IMR-90 (cell line): ENCODE measurements around the gene SRGAP3. TPM values are rescaled to one million over a fixed set of nuclear protein-coding genes. Genes with fewer than 3 reads are reported as not detected.

ENCODE experiments used
- ATAC-seq: fragments of 200-7000 bp; cut with Tn5 transposase; 2 replicates; pipeline ENCODE4 v1.9.1; 2020; ENCODE audit warnings: low read depth, mild to moderate bottlenecking, moderate library complexity
- BruUV-seq: library from RNA; stranded (reverse); fragments of 400-500 nt; replicated peaks from 2 replicates; lab custom pipeline; 2021; lab: Mats Ljungman, UMichigan
- CTCF ChIA-PET: fragments of 300-600 bp; formaldehyde crosslinking; extraction: SDS; loops from one replicate; lab custom pipeline; 2021; ENCODE audit warnings: antibody characterized with exemption; lab: Yijun Ruan, JAX
- POLR2A ChIA-PET: fragments of 300-600 bp; sonication (Branson Sonifier 250); formaldehyde crosslinking; loops from one replicate; lab custom pipeline; 2022; ENCODE audit warnings: antibody characterized with exemption; ENCODE audit not compliant: unreplicated experiment; lab: Charles Lee
- DNase-seq: peaks from one replicate; pipeline ENCODE4 v3.0.0; 2013
- H2AFZ ChIP-seq: replicated peaks from 2 replicates; pipeline ENCODE3; 2013; ENCODE audit warnings: low read length, mild to moderate bottlenecking; ENCODE audit not compliant: poor library complexity
- H2AK5ac ChIP-seq: 2 replicates; pipeline ENCODE4 v1.6.1; 2013; ENCODE audit warnings: low read depth, low read length, inconsistent platforms
- H2AK9ac ChIP-seq: replicated peaks from 2 replicates; pipeline ENCODE3; 2013; ENCODE audit warnings: mild to moderate bottlenecking, low read depth, low read length, moderate library complexity; ENCODE audit not compliant: poor library complexity
- H2BK120ac ChIP-seq: 2 replicates; pipeline ENCODE4 v1.6.1; 2013; ENCODE audit warnings: low read depth, low read length, inconsistent platforms
- H2BK15ac ChIP-seq: 3 replicates; pipeline ENCODE4 v1.6.1; 2013; ENCODE audit warnings: low read depth, low read length, inconsistent platforms
- H2BK20ac ChIP-seq: 2 replicates; pipeline ENCODE4 v1.6.1; 2013; ENCODE audit warnings: low read depth, mild to moderate bottlenecking, inconsistent platforms, low read length, moderate library complexity
- H2BK5ac ChIP-seq: 2 replicates; pipeline ENCODE4 v1.6.1; 2013; ENCODE audit warnings: mild to moderate bottlenecking, low read depth, low read length, inconsistent platforms; ENCODE audit not compliant: poor library complexity, severe bottlenecking
- H3K14ac ChIP-seq: replicated peaks from 2 replicates; pipeline ENCODE4 v1.6.1; 2013; ENCODE audit warnings: low read depth, low read length, inconsistent platforms
- H3K18ac ChIP-seq: 2 replicates; pipeline ENCODE4 v1.6.1; 2013; ENCODE audit warnings: low read depth, low read length, control low read depth
- H3K23ac ChIP-seq: 2 replicates; pipeline ENCODE4 v1.6.1; 2013; ENCODE audit warnings: low read depth, low read length, inconsistent platforms
- H3K27ac ChIP-seq: 2 replicates; pipeline ENCODE4 v1.5.1; 2013; ENCODE audit warnings: mild to moderate bottlenecking, control low read depth, low read length; ENCODE audit not compliant: insufficient read depth
- H3K27me3 ChIP-seq: 2 replicates; pipeline ENCODE4 v1.6.1; 2013; ENCODE audit warnings: low read length; ENCODE audit not compliant: control insufficient read depth, insufficient read depth
- H3K36me3 ChIP-seq: 2 replicates; pipeline ENCODE4 v1.6.1; 2013; ENCODE audit warnings: low read length, mixed read lengths; ENCODE audit not compliant: control insufficient read depth, insufficient read depth
- H3K4ac ChIP-seq: 2 replicates; pipeline ENCODE4 v1.6.1; 2013; ENCODE audit warnings: low read depth, low read length, inconsistent platforms
- H3K4me1 ChIP-seq: 2 replicates; pipeline ENCODE4 v1.6.1; 2013; ENCODE audit warnings: low read length, mixed read lengths; ENCODE audit not compliant: control insufficient read depth, insufficient read depth
- H3K4me2 ChIP-seq: 2 replicates; pipeline ENCODE4 v1.6.1; 2013; ENCODE audit warnings: low read depth, mild to moderate bottlenecking, control low read depth, low read length, moderate library complexity
- H3K4me3 ChIP-seq: 2 replicates; pipeline ENCODE4 v1.5.1; 2013; ENCODE audit warnings: low read depth, mild to moderate bottlenecking, control low read depth, low read length, moderate library complexity; ENCODE audit not compliant: insufficient read depth
- H3K56ac ChIP-seq: 2 replicates; pipeline ENCODE4 v1.6.1; 2013; ENCODE audit warnings: low read length, inconsistent platforms; ENCODE audit not compliant: insufficient read depth; ENCODE audit errors: extremely low read depth
- H3K79me1 ChIP-seq, 2 experiments: 2 replicates each; pipeline ENCODE4 v1.6.1; 2013; ENCODE audit warnings: low read length in 2 of 2, inconsistent platforms in 1 of 2, low read depth in 1 of 2
- H3K9ac ChIP-seq: 2 replicates; pipeline ENCODE4 v1.6.1; 2013; ENCODE audit warnings: low read depth, low read length, control low read depth
- H3K9me1 ChIP-seq: 2 replicates; pipeline ENCODE4 v1.6.1; 2013; ENCODE audit warnings: low read length, inconsistent platforms; ENCODE audit not compliant: insufficient read depth
- H3K9me3 ChIP-seq: 2 replicates; pipeline ENCODE4 v1.6.1; 2013; ENCODE audit warnings: low read length; ENCODE audit not compliant: control insufficient read depth, insufficient read depth
- H4K20me1 ChIP-seq: 2 replicates; pipeline ENCODE4 v1.6.1; 2013; ENCODE audit warnings: low read length, inconsistent platforms; ENCODE audit not compliant: insufficient read depth
- H4K5ac ChIP-seq: 2 replicates; pipeline ENCODE4 v1.6.1; 2013; ENCODE audit warnings: mild to moderate bottlenecking, low read depth, low read length, control low read depth
- H4K8ac ChIP-seq, 2 experiments: 2 replicates each; pipeline ENCODE4 v1.6.1; 2013; ENCODE audit warnings: low read depth in 2 of 2, low read length in 2 of 2, control low read depth in 1 of 2, inconsistent platforms in 1 of 2
- H4K91ac ChIP-seq: 2 replicates; pipeline ENCODE4 v1.6.1; 2013; ENCODE audit warnings: low read depth, low read length, inconsistent platforms; ENCODE audit not compliant: insufficient read depth
- BHLHE40 ChIP-seq: fragments of 150-350 bp; IDR thresholded peaks from 2 replicates; pipeline ENCODE4 v1.6.1; 2016; ENCODE audit warnings: mild to moderate bottlenecking, low read depth, low read length
- CEBPB ChIP-seq: IDR thresholded peaks from 2 replicates; pipeline ENCODE4 v1.6.1; 2012; ENCODE audit warnings: low read depth, low read length, improper control_type of control experiment
- CHD1 ChIP-seq: IDR thresholded peaks from 2 replicates; pipeline ENCODE4 v1.6.1; 2012; ENCODE audit warnings: low read depth, low read length, improper control_type of control experiment
- CTCF ChIP-seq: conservative IDR thresholded peaks from 2 replicates; pipeline ENCODE4 v1.5.1; 2012; ENCODE audit warnings: mild to moderate bottlenecking, low read depth, low read length, improper control_type of control experiment
- ELK1 ChIP-seq: fragments of 150-350 bp; IDR thresholded peaks from 2 replicates; pipeline ENCODE4 v1.6.1; 2016; ENCODE audit warnings: low read depth, mild to moderate bottlenecking, low read length, moderate library complexity, borderline replicate concordance
- FOS ChIP-seq: fragments of 150-350 bp; IDR thresholded peaks from 2 replicates; pipeline ENCODE4 v1.6.1; 2016; ENCODE audit warnings: low read depth, low read length
- MAFK ChIP-seq: IDR thresholded peaks from 2 replicates; pipeline ENCODE4 v1.6.1; 2012; ENCODE audit warnings: low read depth, low read length, improper control_type of control experiment
- MAZ ChIP-seq: IDR thresholded peaks from 2 replicates; pipeline ENCODE4 v1.6.1; 2012; ENCODE audit warnings: low read depth, mild to moderate bottlenecking, low read length, improper control_type of control experiment, moderate library complexity, borderline replicate concordance
- MXI1 ChIP-seq: IDR thresholded peaks from 2 replicates; pipeline ENCODE4 v1.6.1; 2012; ENCODE audit warnings: low read depth, mild to moderate bottlenecking, low read length, moderate library complexity, borderline replicate concordance
- NFE2L2 ChIP-seq: fragments of 150-350 bp; IDR thresholded peaks from 2 replicates; pipeline ENCODE4 v1.6.1; 2016; ENCODE audit warnings: low read depth, mild to moderate bottlenecking, low read length
- POLR2A ChIP-seq: IDR thresholded peaks from 2 replicates; pipeline ENCODE4 v1.6.1; 2012; ENCODE audit warnings: mild to moderate bottlenecking, low read depth, low read length
- RAD21 ChIP-seq: IDR thresholded peaks from 2 replicates; pipeline ENCODE4 v1.6.1; 2012; ENCODE audit warnings: low read length, improper control_type of control experiment
- RCOR1 ChIP-seq: IDR thresholded peaks from 2 replicates; pipeline ENCODE4 v1.6.1; 2012; ENCODE audit warnings: mild to moderate bottlenecking, low read length, improper control_type of control experiment; ENCODE audit not compliant: insufficient replicate concordance
- RFX5 ChIP-seq: IDR thresholded peaks from 2 replicates; pipeline ENCODE4 v1.8.0; 2012; ENCODE audit warnings: low read depth, mild to moderate bottlenecking, low read length, moderate library complexity
- SMC3 ChIP-seq: fragments of 150-350 bp; IDR thresholded peaks from 2 replicates; pipeline ENCODE4 v1.6.1; 2016; ENCODE audit warnings: low read depth, mild to moderate bottlenecking, antibody characterized with exemption, low read length, moderate library complexity
- USF2 ChIP-seq: fragments of 150-350 bp; IDR thresholded peaks from 2 replicates; pipeline ENCODE4 v1.6.1; 2017; ENCODE audit warnings: mild to moderate bottlenecking, antibody characterized with exemption, low read length, low read depth
- WGBS, 2 experiments: methylation state at CpG; one replicate each; pipeline versions ENCODE4 v1.1.5 to v1.1.7; 2013; ENCODE audit warnings: missing lambda C conversion rate in 2 of 2; ENCODE audit not compliant: insufficient read length in 1 of 2; ENCODE audit errors: extremely low coverage in 2 of 2; 5-methylcytosine and 5-hydroxymethylcytosine counted together
- dilution Hi-C: fragments of 300-500 bp; cut with HindIII; formaldehyde crosslinking; loops from one replicate; pipeline ENCODE4 v1.14.3; 2018; ENCODE audit warnings: low sequenced_read_pairs; ENCODE audit not compliant: unreplicated experiment
- in situ Hi-C: fragments of 300-500 bp; cut with MboI; formaldehyde crosslinking; loops from 3 replicates; pipeline ENCODE4 v1.14.3; 2019; ENCODE audit warnings: low sequenced_read_pairs, inconsistent platforms, mixed read lengths
- intact Hi-C: fragments of 100-400 bp; cut with micrococcal nuclease; formaldehyde crosslinking; loops from 2 replicates; pipeline ENCODE4 v1.10.0; 2022
- polyA plus RNA-seq, 3 experiments: library from polyadenylated mRNA; depleted of rRNA; stranded (reverse); fragments of >200 nt; gene quantifications; 2 replicates each; pipeline ENCODE4 v1.2.3, GENCODE V29; 2012; ENCODE audit warnings: low replicate concordance in 1 of 3
- total RNA-seq: library from RNA; depleted of rRNA; stranded (reverse); fragments of >200 nt; gene quantifications from 2 replicates; pipeline ENCODE4 v1.2.3, GENCODE V29; 2012

Gene SRGAP3
- total and polyA plus RNA-seq, 2 of the 4 experiments (the other 2 are of a cell fraction): 0.68 to 1.4 TPM

GRCh38 chr3:9081184-9081818, 168.1 kb downstream of the SRGAP3 start:
- intact Hi-C loops (no loop called here), in situ Hi-C loops (no loop called here), dilution Hi-C loops (no loop called here)
- Histone ChIP-seq H2AK9ac (no peak overlapping the region), H3K14ac (no peak overlapping the region), H3K18ac (no peak overlapping the region), H3K9me3 (no peaks in the 10 kb centered on the region), H3K27me3 (no peaks in the 10 kb centered on the region; the same call in 1 of the 2 replicates), H2BK5ac (no peak overlapping the region), H3K4me3 (no peak overlapping the region), H4K91ac (no peak overlapping the region), H2BK15ac (no peak overlapping the region), H2AFZ (no peak overlapping the region), H4K8ac (no peak overlapping the region), H3K79me1 (no peaks in the 10 kb centered on the region), H3K23ac (no peak overlapping the region), H2BK20ac (no peak overlapping the region), H3K9ac (no peak overlapping the region), H3K56ac (no peak overlapping the region), H2BK120ac (no peak overlapping the region), H3K27ac (no peak overlapping the region), H3K36me3 (no peaks in the 10 kb centered on the region), H3K9me1 (no peaks in the 10 kb centered on the region), H4K5ac (no peak overlapping the region), H3K4me1 (no peaks in the 10 kb centered on the region), H3K4ac (no peak overlapping the region), H4K20me1 (no peaks in the 10 kb centered on the region), H3K4me2 (no peak overlapping the region), H2AK5ac (no peak overlapping the region)
- ATAC-seq (no peak), DNase-seq (no peak)
- WGBS, 2 experiments: no CpG with 5 or more reads among the region's 1 CpG
- TF ChIP-seq ELK1: no peak
- no peak for TF ChIP-seq MXI1
- no peak for TF ChIP-seq RCOR1
- no peak for TF ChIP-seq CEBPB
- TF ChIP-seq SMC3: no peak
- TF ChIP-seq FOS: no peak
- no peak for TF ChIP-seq RAD21
- no peak for TF ChIP-seq NFE2L2
- no peak for TF ChIP-seq POLR2A
- TF ChIP-seq CTCF: no peak
- no peak for TF ChIP-seq MAZ
- no peak for TF ChIP-seq RFX5
- TF ChIP-seq CHD1: no peak
- no peak for TF ChIP-seq MAFK
- TF ChIP-seq BHLHE40: no peak
- TF ChIP-seq USF2: no peak
- ChIA-PET POLR2A (no interaction called here), CTCF (interaction anchor here (1.0 kb wide), 1 partner anchor 13 kb away, joined by 3 read pairs; no protein-coding TSS in a partner anchor)
- BruUV-seq: no TSS peak
